Stimulated activated CD8-positive, alpha-beta memory T cell treated with anti-CD3 and anti-CD28 coated beads, Interleukin-7, amount 100 ng/mL, for 48 hours (primary cell): Measurements from ENCODE around the gene GPT2.
A peak's percentile ranks its signal among the peaks of the same experiment; 100 is the strongest.

ENCODE experiments used
- DNase-seq, 2 donors: peaks; one replicate each; pipeline ENCODE4 v3.0.0-alpha.2; 2020; ENCODE audit warnings: low read depth in 1 of 2; ENCODE audit errors: extremely low read depth in 1 of 2

The GPT2 gene

DNA sequence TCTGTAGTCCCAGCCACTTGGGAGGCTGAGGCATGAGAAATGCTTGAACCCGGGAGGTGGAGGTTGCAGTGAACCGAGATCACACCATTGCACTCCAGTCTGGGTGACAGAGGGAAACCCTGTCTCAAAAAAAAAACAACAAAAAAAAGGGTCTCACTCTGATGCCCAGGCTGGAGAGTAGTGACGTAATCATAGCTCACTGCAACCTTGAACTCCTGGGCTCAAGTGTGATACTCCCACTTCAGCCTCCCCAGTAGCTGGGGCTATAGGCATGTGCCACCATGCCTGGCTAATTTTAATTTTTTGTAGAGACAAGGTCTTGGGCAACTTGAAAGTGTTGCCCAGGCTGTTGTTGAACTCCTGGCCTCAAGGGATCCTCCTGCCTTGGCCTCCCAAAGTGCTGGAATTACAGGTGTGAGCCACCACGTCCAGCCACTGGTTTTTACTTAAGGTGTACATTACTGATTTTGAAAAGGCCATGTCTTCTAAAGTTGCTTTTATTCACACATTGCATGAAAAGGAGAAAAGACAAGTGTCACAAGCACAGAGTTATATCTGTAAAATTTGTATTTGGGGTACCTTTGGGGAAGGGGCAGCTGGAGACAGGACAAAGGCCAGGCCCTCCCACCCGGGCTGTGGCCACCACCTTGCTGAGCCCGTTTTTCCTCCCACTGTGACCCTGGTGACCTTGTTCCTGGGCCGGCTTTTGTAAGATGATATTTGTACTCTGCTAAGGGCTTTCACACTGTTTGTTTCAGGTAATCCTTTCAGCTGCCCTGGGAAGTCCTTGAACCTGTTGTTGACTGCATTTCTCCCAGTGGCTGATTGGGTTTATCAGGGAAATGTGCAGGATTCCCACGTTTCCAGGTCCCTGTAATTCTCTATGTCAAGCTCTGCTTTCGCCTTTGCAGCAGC lies 11.5 kb downstream of the GPT2 start:
- DNase-seq, result no peak

DNA sequence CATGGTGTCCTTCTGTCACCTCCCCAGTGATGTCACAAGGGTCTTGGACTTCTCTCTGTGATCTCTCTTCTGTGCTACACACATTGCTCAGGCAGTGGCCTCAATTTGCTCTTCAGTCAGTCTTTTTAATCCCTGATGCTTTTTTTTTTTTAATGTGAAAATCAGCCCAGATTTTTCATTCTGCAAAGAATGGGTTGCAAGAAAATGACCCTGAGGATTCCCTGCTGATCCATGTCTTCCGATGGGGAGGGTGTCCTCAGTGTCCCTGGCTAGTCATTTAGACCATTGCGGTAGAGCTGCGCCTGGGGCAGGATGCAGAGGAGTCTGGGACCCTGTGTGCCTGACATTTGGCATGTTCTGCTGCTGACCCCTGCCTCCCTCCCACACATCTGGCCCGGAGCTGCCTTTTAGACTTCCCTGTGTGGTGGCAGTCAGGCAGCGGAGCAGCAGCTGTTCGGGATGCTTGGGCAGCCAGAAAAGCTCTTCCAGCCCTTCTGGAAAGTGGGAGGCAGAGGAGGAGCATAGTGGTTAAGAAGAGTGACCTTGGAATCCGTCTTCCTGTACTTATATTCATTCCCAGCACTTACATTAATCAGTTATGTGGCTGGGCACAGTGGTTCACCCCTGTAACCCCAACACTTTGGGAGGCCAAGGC lies 12.3 kb downstream of the GPT2 start:
- no peak for DNase-seq

DNA sequence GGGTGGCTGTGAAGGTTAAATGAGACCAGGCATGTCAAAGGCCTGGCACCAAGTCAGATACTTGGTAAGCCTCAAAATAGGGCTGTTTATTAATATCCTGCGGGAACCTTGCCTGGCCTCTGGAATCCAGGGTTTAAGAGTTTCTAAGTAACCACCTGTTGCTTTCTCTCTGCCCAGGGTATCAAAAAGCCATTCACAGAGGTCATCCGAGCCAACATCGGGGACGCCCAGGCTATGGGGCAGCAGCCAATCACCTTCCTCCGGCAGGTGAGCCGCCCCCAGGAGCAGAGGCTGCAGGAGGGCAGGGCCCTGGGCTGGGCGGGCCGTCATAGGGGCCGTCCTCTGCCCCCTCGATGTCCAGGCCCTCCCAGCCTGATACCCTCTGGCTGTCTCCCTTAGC lies 13.3 kb downstream of the GPT2 start:
- no peak for DNase-seq

DNA sequence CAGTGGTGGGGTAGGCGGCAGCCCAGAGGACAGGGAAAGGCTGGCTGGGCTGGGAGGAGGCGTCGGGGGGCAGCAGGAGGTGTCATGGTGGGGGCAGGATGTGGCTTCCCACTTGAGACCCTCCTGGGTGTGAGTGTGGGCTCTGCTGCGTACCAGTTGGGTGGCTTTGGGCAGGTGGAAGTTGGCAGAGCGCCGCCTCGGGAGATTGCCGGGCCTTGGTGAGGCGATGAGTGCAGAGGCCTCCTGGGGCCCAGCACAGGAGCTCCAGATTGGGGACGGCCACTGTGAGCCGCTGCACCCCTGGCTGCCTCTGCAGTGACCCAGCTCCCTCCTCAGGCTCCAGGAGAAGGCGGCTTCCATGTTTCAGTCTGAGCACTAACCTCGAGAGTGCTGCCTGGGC lies 13.8 kb downstream of the GPT2 start:
- DNase-seq, result no peak

GRCh38 chr16:46899443-46900143 lies 15.4 kb downstream of the GPT2 start:
- DNase-seq, result no peak

DNA sequence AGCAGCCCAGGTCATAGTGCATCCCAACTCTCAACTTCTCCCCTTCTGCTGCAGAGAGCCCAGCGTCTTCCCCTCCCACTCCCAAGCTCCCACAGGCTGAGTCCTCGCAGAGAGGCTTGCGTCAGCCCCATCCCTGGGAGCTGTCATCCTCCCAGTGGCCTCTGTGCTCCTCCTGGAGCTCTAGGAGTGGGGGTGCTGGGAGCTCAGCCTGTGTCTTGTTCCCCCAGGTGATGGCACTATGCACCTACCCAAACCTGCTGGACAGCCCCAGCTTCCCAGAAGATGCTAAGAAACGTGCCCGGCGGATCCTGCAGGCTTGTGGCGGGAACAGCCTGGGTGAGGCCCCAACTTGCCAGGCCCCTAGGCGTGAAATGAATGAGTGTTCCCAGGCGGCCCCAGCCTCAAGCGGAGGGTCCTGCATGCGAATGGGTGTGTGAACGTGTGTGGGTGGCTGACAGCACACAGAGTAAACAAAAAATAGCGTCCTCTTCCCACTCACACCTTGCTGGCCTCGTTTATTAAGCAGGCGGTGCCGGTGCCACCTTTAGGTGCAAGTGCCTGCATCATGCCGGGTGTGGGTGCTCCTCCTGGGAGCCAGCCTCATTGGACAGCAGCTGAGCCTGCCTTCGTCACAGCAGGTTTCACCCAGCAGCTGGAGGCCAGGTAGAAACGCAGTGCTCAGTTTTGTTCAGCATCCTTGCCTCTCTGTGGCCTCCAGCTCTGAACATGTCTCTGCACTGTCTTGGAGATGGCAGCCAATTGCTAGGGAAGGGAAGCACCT lies 16.5 kb downstream of the GPT2 start:
- DNase-seq, result no peak

- DNase-seq, result no peak
These were observed 17.5 kb downstream of the GPT2 start for GRCh38 chr16:46901709-46902108.

DNA sequence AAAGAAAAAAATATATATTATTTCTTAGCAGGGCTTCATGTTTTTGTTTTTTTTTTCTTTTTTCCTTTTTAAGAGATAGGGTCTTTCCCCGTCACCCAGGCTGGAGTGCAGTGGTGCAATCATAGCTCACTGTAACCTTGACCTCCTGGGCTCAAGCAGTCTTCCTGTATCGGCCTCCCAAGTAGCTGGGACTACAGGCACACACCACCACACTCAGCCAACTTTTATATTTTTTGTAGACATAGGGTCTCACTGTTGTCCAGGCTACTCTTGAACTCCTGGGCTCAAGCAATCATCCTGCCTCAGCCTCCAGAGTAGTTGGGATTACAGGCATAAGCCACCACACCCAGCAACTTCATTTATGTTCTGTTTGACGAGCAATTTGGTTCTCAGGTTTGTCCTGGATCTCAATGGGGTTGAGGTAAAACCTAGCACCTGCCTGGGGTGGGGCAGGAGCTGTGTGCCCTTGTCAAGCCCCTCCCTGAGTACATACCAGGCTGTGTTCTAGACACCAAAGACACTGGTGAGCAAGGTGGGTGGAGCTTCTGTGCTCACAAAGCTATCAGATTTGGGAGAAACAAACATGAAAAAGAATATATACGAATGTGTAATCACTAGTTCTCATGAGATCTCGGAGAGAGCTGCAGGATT lies 19.2 kb downstream of the GPT2 start:
- no peak for DNase-seq

DNA sequence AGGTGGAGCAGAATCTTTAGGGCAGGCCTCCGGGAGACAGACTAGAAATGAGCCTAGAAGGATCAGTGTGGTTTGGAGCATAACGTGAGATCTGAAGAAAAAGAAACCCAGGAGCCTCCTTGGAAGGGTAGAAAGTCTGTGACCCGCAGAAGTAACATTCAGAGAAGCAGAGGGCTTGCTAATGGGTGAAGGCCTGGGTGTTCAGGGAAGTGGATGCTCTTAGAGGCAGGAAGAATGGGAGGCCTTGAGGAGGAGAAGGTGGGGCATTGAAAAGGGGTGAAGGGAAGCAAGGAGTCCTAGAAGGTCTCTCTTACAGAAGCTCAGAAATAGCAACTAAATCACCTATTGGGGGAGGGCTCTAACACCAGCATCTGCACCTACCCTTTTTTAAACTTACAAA lies 20.3 kb downstream of the GPT2 start:
- DNase-seq, result no peak

GRCh38 chr16:46906360-46907060 lies 22.3 kb downstream of the GPT2 start:
- DNase-seq, result no peak

DNA sequence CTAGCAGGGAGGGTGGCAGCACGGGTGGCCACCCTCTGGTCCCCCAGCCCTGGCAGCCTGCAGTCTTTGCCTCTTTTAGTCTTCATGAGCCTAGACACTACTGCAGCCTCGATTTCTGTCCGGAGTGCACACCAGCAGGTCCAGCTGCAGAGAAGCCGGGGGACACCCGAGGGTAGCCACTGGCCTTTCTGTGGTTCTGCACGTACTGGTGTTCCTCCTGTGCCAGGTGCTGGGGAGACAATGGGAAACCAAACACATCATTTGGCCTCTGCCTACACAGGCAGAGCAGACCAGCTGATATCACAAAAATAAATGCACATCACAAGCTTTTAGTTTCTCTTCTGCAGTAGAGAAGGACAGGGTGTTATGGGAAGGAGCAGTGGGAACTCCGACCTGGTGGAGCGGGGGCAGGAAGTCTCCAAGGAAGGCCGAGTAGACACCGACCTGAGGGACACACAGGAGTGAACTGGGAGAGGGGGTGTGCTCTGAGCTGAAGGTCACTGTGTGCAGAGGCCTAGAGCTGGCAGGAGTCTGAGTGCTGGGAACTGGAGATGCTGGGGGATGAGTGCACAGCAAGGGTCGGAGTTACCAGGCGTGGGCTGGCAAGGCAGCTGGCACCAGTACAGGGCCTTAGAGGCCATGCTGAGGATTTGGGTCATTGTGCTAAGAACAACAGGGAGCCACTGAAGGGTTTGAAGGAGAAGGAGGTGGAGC lies 23.1 kb downstream of the GPT2 start:
- DNase-seq, result no peak

- DNase-seq, result peak in 1 of 2 donors; percentile 13
These were observed 24.6 kb downstream of the GPT2 start for GRCh38 chr16:46908540-46909372.

DNA sequence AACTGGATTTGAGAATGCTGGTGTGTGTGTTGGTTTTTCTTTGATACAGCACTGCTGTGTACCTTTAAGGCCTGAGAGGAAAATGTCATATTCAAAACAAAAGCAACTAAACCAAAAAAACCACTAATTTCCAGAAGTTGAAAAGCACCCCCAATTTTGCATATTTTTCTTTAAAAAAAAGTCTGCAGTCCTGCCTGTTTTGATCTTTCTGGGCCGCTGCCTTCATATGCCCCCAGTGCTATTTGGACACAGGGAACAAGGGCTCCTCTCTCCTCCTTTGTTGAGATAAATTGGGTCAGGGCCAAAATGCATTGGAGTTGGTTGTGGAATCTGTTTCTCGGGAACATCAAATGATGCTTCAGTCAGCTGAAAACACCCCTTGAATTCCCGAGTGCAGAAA lies 26.9 kb downstream of the GPT2 start:
- DNase-seq, result no peak

DNA sequence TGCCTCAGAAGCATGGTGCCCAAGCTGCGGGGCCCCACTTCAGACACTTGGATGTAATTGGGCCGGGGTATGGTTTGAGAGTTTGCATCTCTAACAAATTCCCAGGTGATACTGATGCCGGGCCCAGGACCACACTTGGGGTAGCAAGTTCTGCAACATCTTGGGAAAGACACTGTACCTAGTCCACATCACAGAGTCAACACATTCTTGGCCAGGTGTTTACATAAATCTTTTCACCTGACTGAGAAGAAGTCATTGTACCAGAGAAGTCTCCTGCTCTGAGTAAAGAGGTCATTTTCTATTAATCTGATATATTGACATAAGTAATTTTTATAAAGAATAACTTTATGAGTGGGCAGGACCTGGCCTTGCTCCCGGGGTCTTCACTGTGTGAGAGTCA lies 27.5 kb downstream of the GPT2 start:
- no peak for DNase-seq

DNA sequence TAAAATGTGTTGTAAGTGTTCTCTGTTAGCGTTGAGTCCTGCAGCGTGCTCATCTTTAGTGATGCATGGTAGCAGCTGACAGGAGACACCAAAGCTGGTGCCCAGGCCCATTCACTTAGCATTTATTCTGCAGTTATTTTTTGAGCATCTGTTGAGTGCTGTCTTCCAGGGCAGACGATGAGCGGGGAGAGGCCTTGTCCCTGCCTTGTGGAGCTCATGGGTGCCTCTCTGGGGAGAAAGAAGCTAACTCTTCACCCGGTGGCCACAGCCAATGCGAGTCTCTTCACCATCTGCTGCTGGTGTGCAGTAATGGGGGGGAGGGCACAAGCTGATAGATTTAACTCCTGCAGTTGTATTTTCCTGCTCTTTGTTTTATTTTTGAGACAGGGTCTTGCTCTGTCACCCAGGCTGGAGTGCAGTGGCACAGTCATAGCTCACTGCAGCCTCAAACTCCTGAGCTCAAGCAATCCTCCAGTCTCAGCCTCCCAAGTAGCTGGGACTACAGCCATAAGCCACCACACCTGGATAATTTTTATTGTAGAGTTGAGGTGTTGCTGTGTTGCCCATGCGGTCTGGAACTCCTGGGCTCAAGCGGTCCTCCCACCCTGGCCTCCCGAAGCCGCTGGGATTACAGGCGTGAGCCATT lies 30.5 kb downstream of the GPT2 start:
- DNase-seq, result no peak

GRCh38 chr16:46915483-46916025 lies 31.4 kb downstream of the GPT2 start:
- DNase-seq, result no peak

GRCh38 chr16:46916980-46917379 lies 32.8 kb downstream of the GPT2 start:
- no peak for DNase-seq

- DNase-seq, result no peak
These were observed 34.2 kb downstream of the GPT2 start for GRCh38 chr16:46918400-46918799.
